HG03280 (cell line): ENCODE measurements around the gene EMP1.

Experiments used
- ATAC-seq: cut with Tn5 transposase; IDR thresholded peaks from one replicate; pipeline ENCODE4 v1.9.1; 2021; ENCODE audit warnings: mild to moderate bottlenecking, moderate library complexity; ENCODE audit not compliant: unreplicated experiment

Gene EMP1

DNA sequence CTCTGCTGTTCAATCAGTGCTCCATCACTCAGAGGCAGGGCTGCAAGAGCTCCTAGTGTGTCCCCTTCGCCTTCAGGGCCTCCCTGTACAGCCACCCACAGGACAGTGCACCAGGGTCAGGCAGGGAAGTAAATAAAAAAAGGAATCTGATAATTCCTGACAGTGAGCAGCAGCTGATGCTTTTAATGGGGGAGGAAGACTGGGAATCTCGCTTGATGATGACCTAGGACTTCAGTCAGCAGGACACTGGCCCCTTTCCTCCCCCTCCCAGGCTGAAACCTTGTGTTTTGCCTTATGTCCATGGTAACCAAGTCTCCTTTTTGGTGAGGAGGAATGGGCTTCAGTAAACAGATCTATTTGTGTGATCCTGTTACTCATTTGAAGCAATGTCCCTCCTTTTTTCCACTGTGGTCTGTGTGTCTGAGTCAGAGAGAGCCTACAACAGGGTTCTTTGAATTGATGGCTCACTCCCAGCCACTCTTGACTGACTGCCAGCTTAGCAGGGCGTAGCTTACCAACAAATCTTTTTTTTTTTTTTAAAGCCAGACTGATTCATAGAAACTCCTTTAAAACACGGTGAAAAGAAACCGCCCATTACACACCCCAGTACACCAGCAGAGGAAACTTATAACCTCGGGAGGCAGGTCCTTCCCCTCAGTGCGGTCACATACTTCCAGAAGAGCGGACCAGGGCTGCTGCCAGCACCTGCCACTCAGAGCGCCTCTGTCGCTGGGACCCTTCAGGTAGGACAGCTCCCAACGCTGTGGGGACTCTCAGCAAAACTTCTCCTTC, at the start of gene EMP1:
Gene EMP1 (plus strand): TSS at position 597 of the 792 bp plus-strand sequence. CDS start 14,785 bp downstream, outside the sequence.
- peak; percentile 55 for ATAC-seq

GRCh38 chr12:13147688-13148484, 48.6 kb upstream of the EMP1 start:
- no peak for ATAC-seq

DNA sequence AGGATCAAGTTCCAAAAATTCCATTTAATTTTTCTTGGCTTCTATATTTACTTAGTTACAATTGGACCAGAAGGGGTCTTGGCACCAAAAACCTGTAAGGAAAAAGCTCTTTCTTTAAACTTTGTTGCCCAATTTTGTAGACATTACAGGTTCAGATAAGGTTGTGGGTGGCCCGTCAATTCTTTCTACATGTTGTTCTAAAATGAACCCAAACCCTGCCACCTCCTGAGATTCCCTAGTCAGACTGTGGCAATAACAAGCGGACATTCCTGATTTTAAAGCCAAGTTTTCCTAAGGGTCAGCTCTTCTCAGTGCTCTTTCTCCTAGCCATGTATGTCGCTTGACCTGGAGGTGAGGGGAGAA, 48.1 kb upstream of the EMP1 start:
- no peak for ATAC-seq

DNA sequence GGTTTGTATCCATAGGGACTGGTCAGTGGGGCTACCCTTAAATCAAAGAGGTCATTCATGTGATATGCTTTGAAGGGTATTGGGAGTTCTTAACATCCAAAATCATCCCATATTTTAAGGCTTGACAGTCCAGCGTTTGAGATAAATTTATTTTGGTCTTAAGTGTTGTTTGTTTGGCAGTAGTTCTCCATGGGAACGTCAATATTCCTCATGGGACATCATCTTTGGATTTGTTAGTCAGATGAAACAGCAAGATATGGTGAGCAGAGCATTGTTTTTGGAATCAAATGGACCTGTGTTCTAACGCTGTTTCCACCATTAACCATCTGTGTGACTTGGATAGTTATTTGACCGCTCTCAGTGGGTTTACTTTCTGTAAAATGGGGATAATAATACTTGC, 47.1 kb upstream of the EMP1 start:
- no peak for ATAC-seq

GRCh38 chr12:13152281-13152680, 44.2 kb upstream of the EMP1 start:
- ATAC-seq, result no peak

GRCh38 chr12:13152756-13153155, 43.8 kb upstream of the EMP1 start:
- no peak for ATAC-seq

DNA sequence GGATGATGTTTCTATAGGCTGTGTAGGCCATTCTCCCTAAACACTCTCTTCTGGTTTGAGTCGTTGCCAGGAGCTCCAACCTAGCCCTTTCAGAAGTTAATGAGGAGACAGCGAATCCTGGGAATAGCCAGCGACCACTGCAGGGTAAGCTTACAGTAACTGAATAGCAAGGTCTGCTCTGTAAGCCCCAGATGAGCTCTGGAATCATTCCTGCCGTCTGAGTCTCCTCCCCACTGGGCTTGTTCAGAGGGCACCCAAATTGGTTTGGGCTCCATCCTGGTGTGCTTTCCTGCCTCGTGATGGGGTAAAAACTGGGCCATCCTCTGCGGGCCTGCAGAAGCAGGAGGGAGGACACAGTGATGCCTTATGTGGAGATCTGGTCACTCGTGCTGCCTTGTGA, 43.3 kb upstream of the EMP1 start:
- ATAC-seq, result no peak

DNA sequence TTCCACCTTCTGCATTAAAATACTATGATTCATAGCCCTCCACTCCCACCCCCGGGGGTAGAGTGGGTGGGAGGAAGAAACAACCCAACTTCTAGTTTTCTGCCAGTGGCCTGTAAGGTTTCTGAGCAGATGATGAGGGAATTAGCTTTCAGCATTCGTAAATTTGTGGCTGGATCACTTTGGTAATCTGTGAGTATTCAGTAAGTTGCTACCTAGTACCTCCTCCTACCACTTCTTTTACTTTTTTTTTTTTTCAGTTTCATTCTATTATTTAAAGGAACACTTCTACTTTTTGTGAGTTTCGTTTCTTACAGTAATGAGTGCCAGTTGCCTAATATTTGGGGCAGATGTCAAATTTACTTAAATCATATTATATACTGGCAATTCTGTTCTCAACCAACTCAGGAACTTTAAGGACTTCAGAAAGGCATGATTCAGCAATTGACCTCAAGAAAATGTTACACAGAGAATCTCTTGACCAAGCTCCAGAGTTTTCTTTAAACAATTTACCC, 42.4 kb upstream of the EMP1 start:
- no peak for ATAC-seq

GRCh38 chr12:13154831-13155230, 41.7 kb upstream of the EMP1 start:
- no peak for ATAC-seq

DNA sequence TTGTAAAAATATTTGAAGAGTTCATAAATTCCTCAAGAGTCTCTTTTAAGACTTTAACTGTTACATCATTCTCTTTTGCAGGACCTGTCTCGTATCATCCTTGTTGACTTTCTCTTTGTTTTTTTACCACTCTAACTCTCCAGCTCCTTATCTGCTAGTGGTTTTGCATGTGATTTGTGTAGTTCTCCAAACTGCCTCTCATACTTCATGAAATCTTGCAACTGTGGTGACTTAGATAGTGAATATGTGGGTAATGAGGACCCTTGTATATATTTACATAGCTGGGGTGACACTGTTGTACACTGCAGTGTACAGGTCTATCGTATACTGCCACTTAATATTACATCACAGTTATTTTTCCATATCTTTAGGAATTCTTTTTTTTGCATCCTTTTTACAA, 40.2 kb upstream of the EMP1 start:
- ATAC-seq, result no peak

GRCh38 chr12:13161172-13161571, 35.4 kb upstream of the EMP1 start:
- ATAC-seq, result no peak

GRCh38 chr12:13162904-13163303, 33.6 kb upstream of the EMP1 start:
- ATAC-seq, result no peak

DNA sequence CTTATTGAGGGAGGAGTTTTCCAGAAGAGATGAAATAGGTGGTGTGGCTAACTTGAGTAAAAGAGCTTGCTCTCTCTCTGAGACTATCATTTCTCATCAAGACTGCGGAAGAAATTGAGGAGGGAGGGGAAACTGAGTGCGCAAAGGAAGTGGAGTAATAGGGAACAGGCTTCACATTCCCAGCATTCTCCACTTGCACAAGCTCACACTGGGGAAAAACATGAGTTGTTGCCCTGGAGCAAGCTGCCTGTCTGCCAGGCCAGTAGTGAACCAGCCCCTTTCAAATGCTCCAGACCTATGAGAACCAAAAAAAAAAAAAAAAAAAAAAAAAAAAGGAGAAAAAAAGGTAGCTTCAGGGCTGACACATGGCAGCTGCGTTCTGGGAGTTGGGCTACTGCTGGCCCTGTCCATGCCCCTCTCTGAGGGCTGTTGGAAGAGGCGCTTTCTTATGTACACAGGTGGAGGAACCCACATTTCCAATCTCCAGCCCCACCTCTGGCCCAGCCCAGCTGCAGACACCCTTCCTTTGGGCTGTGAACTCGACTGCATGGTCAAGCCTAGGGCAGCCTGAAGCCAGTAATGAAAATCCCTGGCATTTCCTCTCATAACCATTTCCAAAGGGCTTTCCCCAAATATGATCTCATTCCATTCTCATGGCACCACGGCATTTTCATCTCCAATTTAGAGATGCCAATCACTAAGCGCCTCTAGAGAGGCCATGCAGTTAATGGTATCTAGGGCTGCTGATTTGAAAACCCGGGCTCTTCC, 32.5 kb upstream of the EMP1 start:
- ATAC-seq, result no peak

- no peak for ATAC-seq
Observed at GRCh38 chr12:13164921-13165616, 31.5 kb upstream of the EMP1 start.

- peak; percentile 44 for ATAC-seq
Observed at GRCh38 chr12:13165617-13166041, 30.9 kb upstream of the EMP1 start.

GRCh38 chr12:13167226-13167625, 29.3 kb upstream of the EMP1 start:
- ATAC-seq, result no peak

GRCh38 chr12:13167906-13168305, 28.6 kb upstream of the EMP1 start:
- no peak for ATAC-seq

GRCh38 chr12:13169272-13169671, 27.3 kb upstream of the EMP1 start:
- ATAC-seq, result no peak

- no peak for ATAC-seq
Observed at GRCh38 chr12:13170892-13171490, 25.5 kb upstream of the EMP1 start.
